ENCODE measurements around the gene PCDH9.

PCDH9 gene

DNA sequence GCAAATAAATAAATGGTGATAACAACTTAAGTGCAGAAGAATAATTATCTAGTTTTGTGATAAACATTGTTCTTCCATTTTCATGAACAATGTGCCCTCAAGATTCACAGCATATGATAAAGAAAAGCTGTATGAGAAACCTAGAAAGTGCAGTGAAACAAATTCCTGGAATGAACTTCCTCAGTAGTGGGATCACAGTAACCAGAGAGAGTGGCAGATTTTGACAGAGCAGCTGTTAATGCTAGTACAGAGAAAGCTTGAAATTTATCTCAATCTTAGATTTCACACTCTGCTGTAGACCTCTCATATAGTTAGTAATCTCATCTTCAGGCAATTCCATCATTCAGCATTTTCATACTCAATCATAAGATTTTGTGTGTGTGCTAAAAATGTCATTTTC, 664.9 kb downstream of the PCDH9 start:
- TF ChIP-seq CTCF (IDR thresholded peaks at IDR 0.05; ENCODE audit: poor library complexity, severe bottlenecking), result no peak
- H3K9me3 ChIP-seq (ENCODE audit: severe bottlenecking), result no peaks in the 10 kb centered on the region
- no peaks in the 10 kb centered on the region for H3K27me3 ChIP-seq (ENCODE audit: insufficient read depth, poor library complexity, severe bottlenecking)
- no peak for DNase-seq (ENCODE audit: low spot score)
- no peak overlapping the region for H3K27ac ChIP-seq (ENCODE audit: poor library complexity, severe bottlenecking)
- no peaks in the 10 kb centered on the region for H3K36me3 ChIP-seq (ENCODE audit: low read depth)
- ATAC-seq (ENCODE audit: low read depth), result no peak
- H3K4me3 ChIP-seq (ENCODE audit: severe bottlenecking), result no peak overlapping the region
- no peaks in the 10 kb centered on the region for H3K4me1 ChIP-seq (ENCODE audit: insufficient read depth, poor library complexity, severe bottlenecking)

- Histone ChIP-seq H3K4me3 (ENCODE audit: severe bottlenecking) (no peak overlapping the region), H3K9me3 (ENCODE audit: severe bottlenecking) (no peaks in the 10 kb centered on the region), H3K36me3 (ENCODE audit: low read depth) (no peaks in the 10 kb centered on the region), H3K27me3 (ENCODE audit: insufficient read depth, poor library complexity, severe bottlenecking) (no peaks in the 10 kb centered on the region), H3K4me1 (ENCODE audit: insufficient read depth, poor library complexity, severe bottlenecking) (no peaks in the 10 kb centered on the region), H3K27ac (ENCODE audit: poor library complexity, severe bottlenecking) (no peak overlapping the region)
- TF ChIP-seq CTCF (IDR thresholded peaks at IDR 0.05; ENCODE audit: poor library complexity, severe bottlenecking), result no peak
- no peak for DNase-seq (ENCODE audit: low spot score)
- ATAC-seq (ENCODE audit: low read depth), result no peak
These were observed 667.1 kb downstream of the PCDH9 start for GRCh38 chr13:66563076-66563475.

GRCh38 chr13:66562054-66562453, 668.1 kb downstream of the PCDH9 start:
- Histone ChIP-seq H3K27ac (ENCODE audit: poor library complexity, severe bottlenecking) (no peak overlapping the region), H3K36me3 (ENCODE audit: low read depth) (no peaks in the 10 kb centered on the region), H3K4me3 (ENCODE audit: severe bottlenecking) (no peak overlapping the region), H3K27me3 (ENCODE audit: insufficient read depth, poor library complexity, severe bottlenecking) (no peaks in the 10 kb centered on the region), H3K9me3 (ENCODE audit: severe bottlenecking) (no peaks in the 10 kb centered on the region), H3K4me1 (ENCODE audit: insufficient read depth, poor library complexity, severe bottlenecking) (no peaks in the 10 kb centered on the region)
- no peak for TF ChIP-seq CTCF (IDR thresholded peaks at IDR 0.05; ENCODE audit: poor library complexity, severe bottlenecking)
- ATAC-seq (ENCODE audit: low read depth) (no peak), DNase-seq (ENCODE audit: low spot score) (no peak)

- no peak for DNase-seq (ENCODE audit: low spot score)
- ATAC-seq (ENCODE audit: low read depth), result no peak
These were observed 669.1 kb downstream of the PCDH9 start for GRCh38 chr13:66560991-66561390.

GRCh38 chr13:66560189-66560588, 669.9 kb downstream of the PCDH9 start:
- DNase-seq (ENCODE audit: low spot score) (no peak), ATAC-seq (ENCODE audit: low read depth) (no peak)
- Histone ChIP-seq H3K27ac (ENCODE audit: poor library complexity, severe bottlenecking) (no peak overlapping the region), H3K4me1 (ENCODE audit: insufficient read depth, poor library complexity, severe bottlenecking) (no peaks in the 10 kb centered on the region), H3K27me3 (ENCODE audit: insufficient read depth, poor library complexity, severe bottlenecking) (no peaks in the 10 kb centered on the region), H3K9me3 (ENCODE audit: severe bottlenecking) (no peaks in the 10 kb centered on the region), H3K36me3 (ENCODE audit: low read depth) (no peaks in the 10 kb centered on the region), H3K4me3 (ENCODE audit: severe bottlenecking) (no peak overlapping the region)
- no peak for TF ChIP-seq CTCF (IDR thresholded peaks at IDR 0.05; ENCODE audit: poor library complexity, severe bottlenecking)

More at GRCh38 chr13:66560991-66561390, 669.1 kb downstream of the PCDH9 start:
- Histone ChIP-seq H3K4me3 (ENCODE audit: severe bottlenecking) (no peak overlapping the region), H3K27ac (ENCODE audit: poor library complexity, severe bottlenecking) (no peak overlapping the region), H3K4me1 (ENCODE audit: insufficient read depth, poor library complexity, severe bottlenecking) (no peaks in the 10 kb centered on the region), H3K27me3 (ENCODE audit: insufficient read depth, poor library complexity, severe bottlenecking) (no peaks in the 10 kb centered on the region), H3K36me3 (ENCODE audit: low read depth) (no peaks in the 10 kb centered on the region), H3K9me3 (ENCODE audit: severe bottlenecking) (no peaks in the 10 kb centered on the region)
- TF ChIP-seq CTCF (IDR thresholded peaks at IDR 0.05; ENCODE audit: poor library complexity, severe bottlenecking), result no peak
